GM19328 (cell line): ENCODE measurements around the gene KRTAP10-1.
"Not testable (repeated sequence)": the region's sequence is repeated elsewhere in the genome, so short reads cannot be mapped to it uniquely, and the experiment has no call there.

ENCODE experiments used
- ATAC-seq: cut with Tn5 transposase; IDR thresholded peaks from one replicate; pipeline ENCODE4 v1.9.1; 2021; ENCODE audit warnings: mild to moderate bottlenecking, moderate library complexity; ENCODE audit not compliant: unreplicated experiment

Gene KRTAP10-1

DNA sequence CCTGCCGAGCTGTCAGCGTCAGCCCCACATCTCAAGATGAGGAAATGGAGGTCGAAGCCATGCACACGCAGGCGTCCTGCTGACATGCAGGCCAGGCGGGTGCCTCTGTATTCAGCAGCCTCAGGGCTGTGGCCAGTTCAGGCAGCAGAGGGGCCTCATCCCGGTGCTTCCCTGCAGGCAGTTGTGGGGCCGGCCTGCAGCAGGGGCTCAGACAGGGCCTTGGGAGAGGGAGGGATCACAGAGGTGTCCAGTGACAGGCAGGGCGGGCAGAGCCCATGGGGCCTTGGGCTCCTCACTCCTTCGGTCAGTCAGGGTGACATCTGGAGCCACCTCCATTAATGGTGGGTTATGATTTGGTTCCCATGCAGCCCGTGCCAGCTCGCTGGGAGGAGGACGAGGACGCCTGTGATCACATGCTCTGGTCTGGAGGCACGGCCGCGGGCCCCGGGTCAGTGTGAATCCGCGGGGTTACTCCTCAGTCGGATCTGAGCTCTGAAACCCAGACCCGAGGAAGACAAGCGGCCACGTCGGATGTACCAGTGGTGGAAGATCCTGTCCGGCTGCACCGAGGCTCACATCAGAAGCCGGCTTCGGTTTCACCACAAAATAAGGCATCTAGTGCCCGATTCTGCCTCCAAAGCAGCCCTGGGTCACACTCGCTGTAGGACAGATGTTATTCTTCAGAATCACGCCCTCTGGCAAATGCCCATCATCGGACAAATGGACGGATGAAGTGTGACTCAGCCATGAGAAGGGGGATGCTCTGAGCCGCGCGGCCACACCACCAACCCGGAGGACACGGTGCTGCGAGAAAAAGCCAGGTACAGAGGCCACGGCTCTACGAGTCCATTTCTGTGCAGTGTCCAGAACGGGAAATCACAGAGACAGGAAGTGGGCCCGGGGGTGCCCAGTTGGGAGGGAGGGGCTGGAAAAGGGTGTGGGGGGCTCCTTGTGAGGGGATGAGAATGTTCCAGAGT lies 33.4 kb downstream of the KRTAP10-1 start:
- ATAC-seq: no peak

DNA sequence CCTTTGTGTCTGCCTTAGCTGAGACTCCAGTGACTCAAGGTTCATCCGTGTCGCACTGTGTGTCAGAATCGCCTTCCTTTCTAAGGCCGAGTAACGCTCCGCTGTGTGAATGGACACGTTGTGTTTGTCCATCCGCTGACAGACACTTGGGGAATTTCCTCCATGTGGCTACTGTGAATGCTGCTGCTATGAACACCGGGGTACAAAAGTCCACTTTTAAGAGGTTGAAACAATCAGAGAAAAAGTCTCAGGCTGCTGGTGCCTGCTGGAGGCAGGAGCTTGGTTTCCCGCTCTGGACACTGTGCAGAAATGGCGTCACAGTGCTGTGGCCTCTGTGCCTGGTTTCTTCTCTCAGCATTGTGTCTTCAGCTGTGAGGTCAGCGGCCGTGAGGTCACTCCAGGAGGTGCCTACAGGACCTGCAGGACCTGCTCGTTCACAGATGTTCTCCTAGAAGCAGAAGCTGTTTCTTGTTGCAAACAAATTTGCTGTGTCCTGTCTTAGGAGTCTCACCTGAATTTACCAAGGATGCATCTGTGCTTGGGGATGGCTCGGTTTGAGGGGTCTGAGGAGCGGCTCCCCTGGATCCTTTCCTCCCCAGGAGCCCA lies 34.2 kb downstream of the KRTAP10-1 start:
- no peak for ATAC-seq

DNA sequence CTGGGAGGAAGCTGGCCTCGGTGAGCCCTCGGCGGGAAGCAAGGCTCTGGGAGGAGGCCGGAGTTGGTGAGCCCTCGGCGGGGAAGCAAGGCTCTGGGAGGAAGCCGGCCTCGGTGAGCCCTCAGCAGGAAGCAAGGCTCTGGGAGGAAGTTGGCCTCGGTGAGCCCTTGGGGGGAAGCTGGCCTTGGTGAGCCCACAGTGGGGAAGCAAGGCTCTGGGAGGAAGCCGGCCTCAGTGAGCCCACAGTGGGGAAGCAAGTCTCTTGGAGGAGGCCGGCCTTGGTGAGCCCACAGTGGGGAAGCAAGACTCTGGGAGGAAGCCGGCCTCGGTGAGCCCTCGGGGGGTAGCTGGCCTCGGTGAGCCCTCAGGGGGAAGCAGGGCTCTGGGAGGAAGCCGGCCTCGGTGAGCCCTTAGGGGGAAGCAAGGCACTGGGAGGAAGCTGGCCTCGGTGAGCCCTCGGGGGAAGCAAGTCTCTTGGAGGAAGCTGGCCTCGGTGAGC lies 36.0 kb downstream of the KRTAP10-1 start:
- no peak for ATAC-seq

DNA sequence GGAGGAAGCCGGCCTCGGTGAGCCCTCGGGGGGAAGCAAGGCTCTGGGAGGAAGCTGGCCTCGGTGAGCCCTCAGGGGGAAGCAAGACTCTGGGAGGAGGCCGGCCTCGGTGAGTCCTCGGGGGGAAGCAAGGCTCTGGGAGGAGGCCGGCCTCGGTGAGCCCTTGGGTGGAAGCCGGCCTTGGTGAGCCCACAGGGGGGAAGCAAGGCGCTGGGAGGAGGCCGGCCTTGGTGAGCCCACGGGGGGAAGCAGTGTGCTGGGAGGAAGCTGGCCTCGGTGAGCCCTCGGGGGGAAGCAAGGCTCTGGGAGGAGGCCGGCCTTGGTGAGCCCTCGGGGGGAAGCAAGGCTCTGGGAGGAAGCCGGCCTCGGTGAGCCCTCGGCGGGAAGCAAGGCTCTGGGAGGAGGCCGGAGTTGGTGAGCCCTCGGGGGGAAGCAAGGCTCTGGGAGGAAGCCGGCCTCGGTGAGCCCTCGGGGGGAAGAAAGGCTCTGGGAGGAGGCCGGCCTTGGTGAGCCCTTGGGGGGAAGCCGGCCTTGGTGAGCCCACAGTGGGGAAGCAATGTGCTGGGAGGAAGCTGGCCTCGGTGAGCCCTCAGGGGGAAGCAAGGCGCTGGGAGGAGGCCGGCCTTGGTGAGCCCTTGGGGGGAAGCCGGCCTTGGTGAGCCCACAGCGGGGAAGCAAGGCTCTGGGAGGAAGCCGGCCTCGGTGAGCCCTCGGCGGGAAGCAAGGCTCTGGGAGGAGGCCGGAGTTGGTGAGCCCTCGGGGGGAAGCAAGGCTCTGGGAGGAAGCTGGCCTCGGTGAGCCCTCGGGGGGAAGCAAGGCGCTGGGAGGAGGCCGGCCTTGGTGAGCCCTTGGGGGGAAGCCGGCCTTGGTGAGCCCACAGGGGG lies 36.7 kb downstream of the KRTAP10-1 start:
- not testable (repeated sequence) for ATAC-seq

DNA sequence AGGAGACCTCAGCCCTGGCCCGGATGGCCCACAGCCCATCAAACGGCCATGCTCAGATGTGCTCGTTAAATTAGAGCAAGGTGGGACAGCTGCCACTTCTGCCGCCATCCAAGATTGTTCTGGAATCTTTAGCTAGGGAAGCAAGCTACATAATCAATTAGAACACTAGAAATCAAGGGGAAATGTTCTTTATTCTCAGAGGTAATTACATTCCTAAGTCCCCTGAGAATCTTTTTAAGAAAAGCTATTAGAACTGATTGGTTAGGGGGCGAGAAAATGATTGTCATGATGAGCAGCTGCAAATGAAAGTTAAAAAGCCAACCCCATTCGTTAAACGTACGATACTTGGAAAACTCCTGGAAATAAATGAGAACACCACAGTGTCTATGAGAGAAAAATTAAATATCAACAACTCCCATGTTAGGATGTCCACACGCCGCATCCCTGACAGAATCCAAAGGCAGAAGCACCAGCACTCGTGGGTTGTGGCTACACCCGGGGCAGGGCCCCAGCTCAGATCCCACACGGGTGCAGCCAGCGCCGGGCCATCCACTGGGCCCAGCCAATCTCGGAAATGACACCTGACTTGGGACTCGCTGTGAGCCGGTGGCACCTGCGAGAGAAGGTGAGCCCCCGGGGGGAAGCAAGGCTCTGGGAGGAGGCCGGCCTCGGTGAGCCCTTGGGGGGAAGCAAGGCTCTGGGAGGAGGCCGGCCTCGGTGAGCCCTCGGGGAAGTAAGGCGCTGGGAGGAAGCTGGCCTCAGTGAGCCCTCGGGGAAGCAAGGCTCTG lies 37.6 kb downstream of the KRTAP10-1 start:
- no peak for ATAC-seq

DNA sequence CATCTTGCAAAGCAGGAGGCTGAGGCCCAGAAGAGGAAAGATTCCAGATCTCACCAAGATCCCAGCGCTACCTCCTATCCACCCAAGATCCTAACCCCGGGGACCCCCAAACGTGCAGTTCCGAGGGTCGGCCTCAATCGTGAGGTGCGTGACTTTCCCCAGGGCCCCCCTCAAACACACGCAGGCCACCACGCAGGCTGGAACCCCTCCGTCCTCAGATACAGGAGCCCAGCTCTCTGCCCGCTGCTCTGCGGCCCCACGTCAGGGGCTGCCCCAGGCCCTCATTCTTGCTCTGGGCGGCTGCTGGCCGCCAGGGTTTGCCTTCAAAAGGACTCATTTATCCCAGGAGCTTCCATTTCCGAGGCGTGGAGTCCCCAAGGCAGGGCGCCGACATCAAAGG lies 39.9 kb downstream of the KRTAP10-1 start:
- ATAC-seq: no peak

DNA sequence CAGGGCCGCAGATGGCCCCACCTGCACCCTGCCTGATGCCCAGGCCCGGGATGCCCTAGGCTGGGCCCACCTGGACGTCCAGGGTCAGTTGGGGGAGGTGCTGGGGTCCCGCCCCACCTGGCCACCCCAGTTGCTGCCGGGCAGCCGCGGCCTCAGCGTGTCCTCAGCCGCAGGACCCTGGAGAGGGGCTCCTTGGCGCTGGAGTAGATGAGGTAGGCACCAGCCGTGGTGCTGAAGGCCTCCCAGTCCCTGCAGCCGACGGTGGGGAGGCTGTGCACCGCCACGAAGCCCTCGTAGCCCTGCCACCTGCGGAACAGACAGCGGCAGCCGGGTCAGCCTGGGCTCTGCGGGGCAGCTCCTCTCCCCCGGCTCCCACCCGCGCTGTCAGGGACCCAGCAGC lies 40.4 kb downstream of the KRTAP10-1 start:
- ATAC-seq: no peak

DNA sequence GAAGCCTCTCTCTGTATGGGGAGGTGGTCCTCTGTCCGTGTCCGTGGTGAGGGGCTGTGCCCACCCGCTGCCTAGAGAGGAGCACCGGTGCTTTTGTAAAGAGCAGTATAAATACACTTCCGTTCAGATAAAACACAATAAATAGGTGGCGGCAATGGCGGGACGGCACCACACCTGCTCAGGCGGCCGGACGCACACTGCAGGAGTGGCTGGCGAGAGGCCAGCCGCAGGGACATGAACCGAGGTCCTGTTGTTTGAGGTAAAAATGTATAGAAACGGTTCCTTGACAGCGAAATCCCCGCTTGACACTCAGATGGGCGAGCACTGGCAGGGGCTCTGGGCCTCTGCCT lies 40.8 kb downstream of the KRTAP10-1 start:
- no peak for ATAC-seq

DNA sequence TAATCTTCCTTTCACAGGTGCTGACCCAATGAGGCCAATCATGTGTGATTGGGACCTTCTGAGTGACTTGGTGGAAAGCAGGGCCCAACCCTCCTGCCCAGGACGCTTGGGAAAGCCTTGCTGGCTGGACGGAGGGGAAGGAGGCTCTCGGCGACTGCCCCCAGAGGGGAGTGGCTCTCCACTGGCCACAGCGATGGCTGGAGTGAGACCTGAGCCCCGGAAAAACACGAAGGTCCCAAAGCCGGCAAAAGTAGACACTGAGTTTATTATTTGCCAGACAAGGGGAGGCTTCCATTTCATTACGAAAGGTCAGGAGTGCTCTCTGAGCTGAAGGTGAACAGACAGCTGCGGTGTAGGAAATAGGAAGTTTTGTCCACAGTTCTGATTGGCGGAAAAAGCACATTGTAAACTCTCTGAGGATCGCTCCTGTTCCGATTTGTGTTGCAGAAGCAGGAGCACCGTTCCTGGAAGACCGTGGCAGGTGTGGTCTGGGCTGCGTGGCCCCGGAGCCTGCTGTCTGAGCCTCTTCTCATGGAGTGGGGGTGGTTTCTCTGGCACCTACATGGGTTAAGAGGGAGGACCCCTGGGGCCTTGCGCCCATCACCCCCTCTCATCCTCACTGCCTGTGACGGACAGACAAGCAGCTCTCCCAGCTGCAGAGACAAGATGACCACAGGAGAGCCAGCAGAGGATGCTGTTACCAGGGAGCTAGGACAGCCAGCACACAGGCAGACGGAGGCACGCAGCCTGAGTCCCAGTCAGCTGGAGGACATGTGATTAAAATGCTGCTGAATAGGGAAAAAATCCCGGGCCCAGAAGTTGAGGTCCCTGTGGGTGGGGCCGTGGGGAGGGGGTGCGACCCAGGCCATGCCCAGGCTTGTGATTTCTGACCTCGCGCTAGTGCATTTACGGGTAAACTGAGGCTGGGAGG lies 41.5 kb downstream of the KRTAP10-1 start:
- no peak for ATAC-seq

DNA sequence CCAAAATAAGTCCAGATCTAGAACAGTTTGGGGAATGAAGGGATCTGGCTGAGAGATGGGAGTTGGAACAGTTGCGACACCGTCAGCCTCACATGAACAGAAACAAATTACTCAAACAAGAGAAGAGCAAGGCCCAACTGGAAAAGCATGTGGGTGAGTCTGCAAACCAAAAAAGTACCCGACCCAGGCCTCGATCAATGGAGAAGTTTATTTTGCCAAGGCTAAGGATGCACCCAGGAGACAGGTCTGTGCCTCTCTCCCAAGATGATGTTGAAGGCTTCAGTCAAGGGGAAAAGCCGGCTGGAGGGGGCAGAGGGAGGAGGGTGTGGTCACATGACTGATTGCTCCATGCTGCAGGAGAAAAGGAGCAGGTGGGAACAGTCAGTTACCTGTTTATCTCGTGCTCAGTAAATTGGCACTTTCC lies 42.3 kb downstream of the KRTAP10-1 start:
- no peak for ATAC-seq

DNA sequence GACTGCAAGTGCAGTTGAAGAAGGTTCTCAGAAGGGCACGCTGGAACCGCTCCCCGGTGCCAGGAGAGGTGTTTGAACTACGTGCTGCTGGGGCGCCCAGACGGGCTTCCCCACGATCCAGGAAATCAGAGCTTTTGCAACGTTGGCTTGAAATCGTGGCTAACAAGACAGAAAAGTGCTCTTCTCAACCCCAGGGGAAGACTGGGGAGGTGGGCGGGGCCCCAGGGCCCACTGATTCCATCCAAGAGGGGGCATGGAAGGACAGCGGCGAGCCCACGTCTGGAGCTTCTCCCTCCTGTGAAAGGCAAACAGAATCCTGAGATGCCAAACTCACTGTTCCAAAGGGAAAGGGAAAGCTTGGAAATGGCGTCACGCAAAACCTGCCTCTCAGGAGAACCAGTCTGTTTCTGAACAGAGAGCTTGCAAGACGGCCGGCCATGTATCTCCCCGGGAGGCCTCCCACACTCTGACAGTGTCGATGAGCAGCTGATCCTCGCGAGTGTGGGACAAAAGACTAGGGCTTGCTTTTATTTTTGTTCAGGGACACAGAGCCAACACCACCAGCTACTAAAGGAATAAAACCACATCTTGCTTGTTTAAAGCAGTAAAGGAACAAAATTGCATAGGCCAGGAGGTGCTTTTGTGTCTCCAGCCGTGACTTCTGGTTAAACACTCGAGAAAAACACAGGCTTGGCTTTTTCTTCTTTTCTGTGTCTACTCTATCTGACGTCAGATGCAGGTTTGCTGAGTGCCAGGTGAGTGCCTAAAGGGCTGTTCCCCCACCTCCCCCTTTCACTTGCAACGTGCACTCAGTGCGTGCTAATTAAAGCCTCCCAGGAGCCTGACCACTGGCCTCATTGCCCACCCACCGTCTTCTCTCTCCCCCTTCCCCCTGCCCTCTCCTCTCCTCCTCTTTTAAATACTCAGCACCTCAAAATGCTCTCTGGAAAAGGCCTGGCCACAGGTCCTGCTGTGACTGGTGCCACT lies 43.1 kb downstream of the KRTAP10-1 start:
- no peak for ATAC-seq

DNA sequence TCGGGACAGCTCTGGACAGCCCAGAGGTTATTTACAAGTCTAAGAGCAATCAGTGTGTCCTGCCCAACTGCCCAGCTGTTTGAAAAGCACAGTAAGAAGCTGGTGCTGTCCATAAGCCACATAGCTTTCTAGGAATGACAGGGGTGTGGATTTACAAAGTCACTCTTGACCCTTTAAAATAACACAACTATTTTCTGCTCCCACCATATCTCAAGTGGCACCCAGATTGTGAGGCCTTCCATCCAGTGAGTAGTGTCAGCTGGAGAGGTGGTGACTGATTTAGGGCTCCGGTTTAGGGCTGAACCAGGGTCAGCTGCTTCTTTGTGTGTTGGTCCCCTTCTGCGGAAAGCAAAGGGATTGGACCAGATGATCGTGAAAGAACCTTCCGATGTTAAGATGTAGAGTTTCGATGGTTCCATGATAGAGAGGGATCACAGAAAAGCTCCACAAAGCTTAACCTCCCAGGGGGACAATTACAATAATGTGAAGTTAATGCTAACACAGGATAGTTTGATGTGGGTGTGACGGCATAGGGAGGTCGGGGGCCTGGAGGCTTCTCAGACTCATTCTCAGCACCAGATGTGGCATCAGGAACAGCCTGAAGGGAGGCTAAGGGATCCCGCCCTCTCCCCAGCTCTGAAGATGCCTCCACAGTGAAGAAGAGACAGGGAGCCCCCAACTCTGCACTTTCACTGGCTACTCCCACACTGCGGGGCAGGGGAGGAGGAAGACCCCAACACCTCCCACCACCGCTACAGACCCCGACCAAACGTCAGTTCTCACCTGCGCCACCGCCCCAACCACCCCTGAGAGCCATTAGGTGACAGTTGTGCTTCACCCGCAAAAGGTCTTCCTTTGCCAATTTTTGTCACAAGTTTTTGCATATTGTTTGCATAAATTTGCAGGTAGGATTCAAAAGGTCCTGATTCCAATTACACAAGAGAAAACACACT lies 44.1 kb downstream of the KRTAP10-1 start:
- no peak for ATAC-seq

DNA sequence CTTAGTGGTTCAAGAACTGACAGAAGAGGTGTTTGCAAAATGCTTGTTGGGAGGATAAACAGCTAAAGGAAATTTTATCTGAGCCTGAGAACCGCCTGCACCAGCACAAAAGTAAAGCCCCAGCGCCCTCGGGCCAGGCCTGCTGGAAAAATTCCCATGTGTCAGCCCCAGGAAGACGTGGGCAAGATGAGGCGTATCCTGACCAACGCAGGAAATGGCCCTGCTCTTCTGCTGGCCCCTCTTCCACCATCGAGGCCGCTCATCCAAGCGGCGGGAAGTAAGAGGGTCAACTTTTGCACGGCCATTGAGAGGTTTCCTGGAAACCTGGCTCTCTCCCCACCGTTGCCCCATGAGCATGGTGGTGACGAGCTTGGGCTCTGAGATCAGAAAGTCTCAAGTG lies 45.0 kb downstream of the KRTAP10-1 start:
- no peak for ATAC-seq

DNA sequence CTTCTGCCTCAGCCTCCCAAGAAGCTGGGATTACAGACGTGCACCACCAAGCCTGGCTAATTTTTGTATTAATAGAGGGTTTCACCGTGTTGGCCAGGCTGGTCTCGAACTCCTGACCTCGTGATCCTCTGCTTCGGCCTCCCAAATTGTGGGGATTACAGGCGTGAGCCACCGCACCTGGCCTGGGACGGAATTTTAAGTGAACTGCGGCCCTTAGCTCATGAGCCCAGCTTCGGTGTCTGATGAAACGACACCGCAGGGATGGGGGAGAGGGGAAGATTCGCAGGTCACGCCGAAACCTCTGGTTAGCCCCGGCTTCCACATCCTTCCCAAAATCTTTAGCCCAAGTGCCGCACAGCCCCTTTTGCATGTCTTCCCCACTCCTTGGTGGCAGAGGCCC lies 45.6 kb downstream of the KRTAP10-1 start:
- no peak for ATAC-seq

DNA sequence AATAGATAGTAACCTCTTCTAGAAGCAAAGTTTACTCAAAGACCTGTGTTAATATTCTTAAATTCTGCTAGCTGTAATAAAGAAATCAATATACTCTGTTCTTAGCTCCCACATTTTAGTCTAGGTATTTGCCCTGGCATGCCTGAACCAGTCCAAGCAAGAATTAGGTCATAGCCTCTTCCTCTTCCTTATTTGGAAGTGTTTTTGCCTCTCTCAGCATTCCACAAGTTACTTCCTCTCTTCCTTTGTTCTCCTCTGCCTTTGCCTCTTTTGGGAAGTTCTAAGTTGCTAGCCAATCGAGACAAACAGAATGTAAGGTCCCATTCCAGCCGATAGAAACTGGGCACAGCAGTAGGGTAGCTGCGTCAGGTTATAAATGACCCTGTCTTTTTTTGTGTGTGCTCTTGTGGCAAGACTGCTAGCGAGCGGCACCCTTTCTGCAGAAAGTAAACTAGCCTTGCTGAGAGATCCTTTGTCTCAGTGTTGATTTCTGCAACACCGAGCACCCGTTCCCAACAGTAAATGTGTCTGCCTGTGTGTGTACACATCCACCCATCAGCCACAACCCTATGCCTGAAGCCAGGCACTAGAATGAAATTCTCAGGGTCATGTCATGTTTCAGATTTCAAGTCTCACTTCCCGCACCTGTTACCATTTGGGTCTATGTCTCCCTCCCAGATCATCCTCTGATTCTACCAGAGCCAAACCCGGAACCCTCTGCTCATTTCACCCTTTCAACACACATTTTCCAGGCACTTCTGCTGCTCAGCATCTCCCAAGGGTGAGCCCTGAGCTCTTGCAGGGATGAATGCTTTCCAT lies 47.2 kb downstream of the KRTAP10-1 start:
- no peak for ATAC-seq

DNA sequence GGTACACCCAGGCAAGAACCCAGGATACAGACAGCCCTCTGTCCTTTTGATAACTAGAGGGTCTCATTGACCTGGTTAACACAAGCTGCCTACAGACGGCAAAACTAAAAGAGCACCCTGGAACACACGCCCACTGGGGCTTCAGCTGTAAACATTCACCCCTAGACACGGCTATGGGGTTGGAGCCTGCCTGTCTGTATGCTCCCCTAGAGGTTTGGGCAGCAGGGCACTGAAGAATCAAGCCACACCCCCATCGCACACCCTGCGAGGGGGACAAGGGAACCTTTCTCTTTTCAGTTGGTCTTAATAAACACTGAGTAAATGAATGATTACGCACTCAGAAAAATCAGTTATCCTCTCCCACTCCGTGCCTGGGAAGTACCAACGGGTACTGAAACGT lies 49.2 kb downstream of the KRTAP10-1 start:
- ATAC-seq: no peak
